ENCODE measurements around the gene NRDC.

NRDC gene, protein sequence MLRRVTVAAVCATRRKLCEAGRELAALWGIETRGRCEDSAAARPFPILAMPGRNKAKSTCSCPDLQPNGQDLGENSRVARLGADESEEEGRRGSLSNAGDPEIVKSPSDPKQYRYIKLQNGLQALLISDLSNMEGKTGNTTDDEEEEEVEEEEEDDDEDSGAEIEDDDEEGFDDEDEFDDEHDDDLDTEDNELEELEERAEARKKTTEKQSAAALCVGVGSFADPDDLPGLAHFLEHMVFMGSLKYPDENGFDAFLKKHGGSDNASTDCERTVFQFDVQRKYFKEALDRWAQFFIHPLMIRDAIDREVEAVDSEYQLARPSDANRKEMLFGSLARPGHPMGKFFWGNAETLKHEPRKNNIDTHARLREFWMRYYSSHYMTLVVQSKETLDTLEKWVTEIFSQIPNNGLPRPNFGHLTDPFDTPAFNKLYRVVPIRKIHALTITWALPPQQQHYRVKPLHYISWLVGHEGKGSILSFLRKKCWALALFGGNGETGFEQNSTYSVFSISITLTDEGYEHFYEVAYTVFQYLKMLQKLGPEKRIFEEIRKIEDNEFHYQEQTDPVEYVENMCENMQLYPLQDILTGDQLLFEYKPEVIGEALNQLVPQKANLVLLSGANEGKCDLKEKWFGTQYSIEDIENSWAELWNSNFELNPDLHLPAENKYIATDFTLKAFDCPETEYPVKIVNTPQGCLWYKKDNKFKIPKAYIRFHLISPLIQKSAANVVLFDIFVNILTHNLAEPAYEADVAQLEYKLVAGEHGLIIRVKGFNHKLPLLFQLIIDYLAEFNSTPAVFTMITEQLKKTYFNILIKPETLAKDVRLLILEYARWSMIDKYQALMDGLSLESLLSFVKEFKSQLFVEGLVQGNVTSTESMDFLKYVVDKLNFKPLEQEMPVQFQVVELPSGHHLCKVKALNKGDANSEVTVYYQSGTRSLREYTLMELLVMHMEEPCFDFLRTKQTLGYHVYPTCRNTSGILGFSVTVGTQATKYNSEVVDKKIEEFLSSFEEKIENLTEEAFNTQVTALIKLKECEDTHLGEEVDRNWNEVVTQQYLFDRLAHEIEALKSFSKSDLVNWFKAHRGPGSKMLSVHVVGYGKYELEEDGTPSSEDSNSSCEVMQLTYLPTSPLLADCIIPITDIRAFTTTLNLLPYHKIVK

GRCh38 chr1:51878616-51879336 is at the start of gene NRDC:
NRDC (minus strand) TSS chr1:51878727; CDS start chr1:51878615, 112 bp downstream.
- DNase-seq (ENCODE audit: low spot score), result peak; percentile 100

DNA sequence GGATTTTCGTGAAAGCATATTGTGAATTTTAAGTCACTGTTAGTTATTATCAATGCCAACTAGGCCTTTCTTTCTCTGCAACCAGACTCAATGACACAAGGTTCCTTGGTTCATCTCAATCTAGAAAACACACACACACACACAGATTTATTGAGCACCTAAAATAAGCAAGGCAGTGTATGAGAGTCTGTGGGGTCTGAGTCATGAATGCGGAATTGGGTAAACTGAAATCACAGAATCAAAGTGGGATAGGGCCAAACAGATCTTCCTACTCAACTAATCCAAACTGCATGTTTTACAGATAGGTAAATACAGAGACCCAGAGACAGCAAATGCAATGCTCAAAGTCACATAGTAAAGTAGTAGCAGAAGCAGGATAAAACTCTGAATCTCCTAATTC is 48.5 kb upstream of the NRDC start:
- DNase-seq (ENCODE audit: low spot score), result no peak

- DNase-seq (ENCODE audit: low spot score), result peak; percentile 19
Measured at GRCh38 chr1:51926171-51926812, 47.8 kb upstream of the NRDC start.

- DNase-seq (ENCODE audit: low spot score), result no peak
Measured at GRCh38 chr1:51924455-51924854, 45.9 kb upstream of the NRDC start.

DNA sequence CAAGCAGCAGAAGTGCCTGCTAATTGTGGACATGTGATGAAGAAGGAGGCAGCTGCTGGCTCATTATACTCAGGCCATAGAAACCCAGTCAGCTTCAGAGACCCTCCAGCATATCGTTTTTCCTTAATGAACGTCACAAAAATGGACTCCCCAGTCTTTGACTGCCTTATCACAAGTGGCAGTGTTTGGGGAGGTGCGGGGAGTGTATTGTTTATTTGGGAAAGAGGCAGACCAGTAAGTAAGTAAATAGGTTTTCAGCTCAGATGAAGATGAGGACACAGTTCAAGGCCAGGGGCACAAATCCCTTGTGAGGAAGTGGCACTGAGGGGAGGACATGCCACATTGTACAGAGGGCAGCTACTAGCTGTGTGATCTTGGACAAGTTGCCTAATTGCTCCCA is 43.5 kb upstream of the NRDC start:
- DNase-seq (ENCODE audit: low spot score), result no peak

- DNase-seq (ENCODE audit: low spot score), result no peak
Measured at GRCh38 chr1:51920130-51920529, 41.6 kb upstream of the NRDC start.

GRCh38 chr1:51919684-51920083 is 41.2 kb upstream of the NRDC start:
- no peak for DNase-seq (ENCODE audit: low spot score)

GRCh38 chr1:51916587-51917405 is 38.3 kb upstream of the NRDC start:
- no peak for DNase-seq (ENCODE audit: low spot score)

GRCh38 chr1:51915951-51916350 is 37.4 kb upstream of the NRDC start:
- DNase-seq (ENCODE audit: low spot score), result no peak

GRCh38 chr1:51912881-51913280 is 34.4 kb upstream of the NRDC start:
- DNase-seq (ENCODE audit: low spot score), result no peak

GRCh38 chr1:51910221-51911000 is 31.9 kb upstream of the NRDC start:
- DNase-seq (ENCODE audit: low spot score), result no peak

DNA sequence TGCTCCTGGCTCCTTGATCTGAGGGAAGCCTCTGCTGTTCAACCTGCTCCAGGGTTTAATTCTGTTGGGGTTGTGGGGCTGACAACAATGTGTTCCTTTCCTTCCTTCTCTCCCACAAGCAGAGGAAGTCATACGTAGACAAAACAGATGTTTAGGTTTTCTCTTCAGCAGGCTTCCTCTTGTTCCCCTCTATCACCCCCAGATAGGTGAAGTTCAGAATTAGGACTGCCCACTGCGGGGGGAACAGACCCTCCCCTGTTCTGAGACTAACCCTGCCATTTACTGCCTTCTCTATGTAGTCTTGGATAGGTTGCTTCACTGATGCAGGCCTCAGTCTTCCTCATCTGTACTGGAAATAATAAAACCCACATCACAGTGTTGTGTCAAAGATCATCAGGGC is 30.0 kb upstream of the NRDC start:
- DNase-seq (ENCODE audit: low spot score), result no peak

- DNase-seq (ENCODE audit: low spot score), result no peak
Measured at GRCh38 chr1:51907079-51907702, 28.7 kb upstream of the NRDC start.

- DNase-seq (ENCODE audit: low spot score), result peak; percentile 92
Measured at GRCh38 chr1:51906306-51907078, 28.0 kb upstream of the NRDC start.

DNA sequence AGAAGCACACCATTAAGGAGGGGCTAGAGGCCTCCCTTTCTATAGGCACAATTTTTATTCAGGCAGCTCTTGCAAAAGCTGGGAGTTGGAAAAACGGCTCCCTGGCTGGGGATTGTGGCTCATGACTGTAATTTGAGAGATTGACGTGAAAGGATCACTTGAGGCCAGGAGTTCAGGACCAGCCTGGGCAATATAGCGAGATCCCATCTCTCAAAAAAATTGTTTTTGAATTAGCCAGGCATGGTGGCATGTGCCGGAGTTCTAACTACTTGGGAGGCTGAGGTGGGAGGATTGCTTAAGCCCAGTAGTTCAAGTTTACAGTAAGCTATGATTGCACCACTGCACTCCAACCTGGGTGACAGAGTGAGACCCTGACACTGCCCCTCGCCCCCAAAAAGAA is 23.9 kb upstream of the NRDC start:
- DNase-seq (ENCODE audit: low spot score), result no peak

- DNase-seq (ENCODE audit: low spot score), result no peak
Measured at GRCh38 chr1:51901151-51901550, 22.6 kb upstream of the NRDC start.

GRCh38 chr1:51899022-51899421 is 20.5 kb upstream of the NRDC start:
- no peak for DNase-seq (ENCODE audit: low spot score)

DNA sequence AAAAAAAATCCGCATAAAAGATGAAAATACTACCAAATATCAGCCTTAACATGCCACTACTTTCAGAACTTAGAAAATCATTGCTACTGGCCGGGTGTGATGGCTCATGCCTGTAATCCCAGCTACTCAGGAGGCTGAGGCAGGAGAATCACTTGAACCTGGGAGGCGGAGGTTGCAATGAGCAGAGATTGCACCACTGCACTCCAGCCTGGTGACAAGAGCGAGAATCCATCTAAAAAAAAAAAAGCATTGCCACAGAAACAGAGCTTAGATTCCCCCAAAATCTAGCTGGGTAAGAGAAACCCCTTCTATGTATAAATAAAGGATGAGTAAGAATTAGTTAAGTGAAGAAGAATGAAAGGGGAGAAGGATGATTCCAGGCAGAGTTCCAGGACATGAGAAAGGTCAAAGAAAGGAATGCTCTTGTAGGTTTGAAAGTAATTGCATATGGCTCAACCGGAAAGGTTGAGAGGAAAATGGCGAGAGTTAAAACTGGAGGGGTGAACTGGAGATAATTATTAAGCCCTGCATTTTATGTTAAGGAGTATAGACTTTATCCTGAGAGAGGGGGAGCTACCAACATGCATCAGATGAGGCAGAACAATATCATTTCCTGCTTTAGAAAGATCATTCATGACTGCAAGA is 19.7 kb upstream of the NRDC start:
- no peak for DNase-seq (ENCODE audit: low spot score)

Data from pons (tissue), 1 donor.